ENCODE data around the gene TMEM39A. TPM values are rescaled to one million over a fixed set of nuclear protein-coding genes. Genes with fewer than 3 reads are reported as not detected.

Gene TMEM39A
- polyA plus RNA-seq, 3 donors = 9.6 to 12.2 (median 11.6) TPM

- no peak overlapping the region for H2AFZ ChIP-seq (ENCODE audit: insufficient read depth, low read depth, low read length, poor library complexity, severe bottlenecking)
- intact Hi-C loops (cut with micrococcal nuclease) = loop anchor here in 1 of 2 donors (5.0 kb wide), 1 partner anchor 36 kb away; no protein-coding TSS in a partner anchor
- H3K9me3 Mint-ChIP-seq = no peaks in the 10 kb centered on the region
- no peaks in the 10 kb centered on the region for H3K27me3 ChIP-seq (ENCODE audit: control insufficient read depth in 2 of 2, insufficient read depth in 2 of 2, low read length in 2 of 2)
- H3K4me3 ChIP-seq (replicated peaks in 1 of 3; ENCODE audit: low read depth in 2 of 3, low read length in 3 of 3) = no peak overlapping the region
- no peaks in the 10 kb centered on the region for H4K20me1 ChIP-seq (ENCODE audit: insufficient read depth, low read length)
- H3K27me3 Mint-ChIP-seq (ENCODE audit: low read depth in 3 of 3) = no peaks in the 10 kb centered on the region
- H3K36me3 Mint-ChIP-seq = peaks cover 62 to 71% of the 10 kb centered on the region in 2 donors
- no peak for DNase-seq
- H3K4me1 Mint-ChIP-seq = peaks cover 10% of the 10 kb centered on the region
- H3K4me3 Mint-ChIP-seq = peak overlapping the region in 1 of 2 donors; percentile 42
- H3K4me1 ChIP-seq (ENCODE audit: control insufficient read depth in 1 of 2, insufficient read depth in 2 of 2, low read length in 2 of 2) = no peaks in the 10 kb centered on the region
- no peaks in the 10 kb centered on the region for H3K9me3 ChIP-seq (replicated peaks in 1 of 2; ENCODE audit: control insufficient read depth in 1 of 2, insufficient read depth in 1 of 2, low read length in 2 of 2)
- H3K27ac Mint-ChIP-seq = peak overlapping the region in 2 of 7 donors; percentile 36 to 81
- 27% methylated on average over 3 of the region's 4 CpGs for WGBS (ENCODE audit: insufficient coverage)
- H3K9ac ChIP-seq (ENCODE audit: insufficient read depth, low read length, poor library complexity, severe bottlenecking) = no peak overlapping the region
- peak overlapping the region in 1 of 2 donors; percentile 26 for H3K27ac ChIP-seq (ENCODE audit: low read depth in 1 of 2, low read length in 2 of 2)
- TF ChIP-seq CTCF (IDR thresholded peaks at IDR 0.05) = no peak
- no peak overlapping the region for H3K4me2 ChIP-seq (replicated peaks; ENCODE audit: extremely low read depth, low read length, poor library complexity, severe bottlenecking)
- H3K79me2 ChIP-seq (ENCODE audit: insufficient read depth, low read length) = no peaks in the 10 kb centered on the region
- peaks cover 42 to 84% of the 10 kb centered on the region in 2 donors for H3K36me3 ChIP-seq (replicated peaks in 1 of 2; ENCODE audit: control insufficient read depth in 1 of 2, insufficient read depth in 2 of 2, low read length in 2 of 2)
Measured at GRCh38 chr3:119506631-119507030, 43.2 kb upstream of the TMEM39A start.

- H3K9me3 ChIP-seq (replicated peaks in 1 of 2; ENCODE audit: control insufficient read depth in 1 of 2, insufficient read depth in 1 of 2, low read length in 2 of 2) = no peaks in the 10 kb centered on the region
- H2AFZ ChIP-seq (ENCODE audit: insufficient read depth, low read depth, low read length, poor library complexity, severe bottlenecking) = no peak overlapping the region
- peaks cover 15 to 30% of the 10 kb centered on the region in 2 donors for H3K36me3 ChIP-seq (replicated peaks in 1 of 2; ENCODE audit: control insufficient read depth in 1 of 2, insufficient read depth in 2 of 2, low read length in 2 of 2)
- no peak overlapping the region for H3K9ac ChIP-seq (ENCODE audit: insufficient read depth, low read length, poor library complexity, severe bottlenecking)
- peaks cover 17 to 19% of the 10 kb centered on the region in 2 donors for H3K4me1 ChIP-seq (ENCODE audit: control insufficient read depth in 1 of 2, insufficient read depth in 2 of 2, low read length in 2 of 2)
- DNase-seq = no peak
- WGBS (ENCODE audit: insufficient coverage) = no CpG with 5 or more reads among the region's 2 CpGs
- no peaks in the 10 kb centered on the region for H4K20me1 ChIP-seq (ENCODE audit: insufficient read depth, low read length)
- no peak for TF ChIP-seq CTCF (IDR thresholded peaks at IDR 0.05)
- H3K4me3 Mint-ChIP-seq = no peak overlapping the region
- no peaks in the 10 kb centered on the region for H3K27me3 ChIP-seq (ENCODE audit: control insufficient read depth in 2 of 2, insufficient read depth in 2 of 2, low read length in 2 of 2)
- peaks cover 36% of the 10 kb centered on the region for H3K79me2 ChIP-seq (ENCODE audit: insufficient read depth, low read length)
- peaks cover 33% of the 10 kb centered on the region for H3K4me1 Mint-ChIP-seq
- peaks cover 0 to 3% (median 2%) of the 10 kb centered on the region in 3 donors for H3K27me3 Mint-ChIP-seq (ENCODE audit: low read depth in 3 of 3)
- no peak overlapping the region for H3K4me2 ChIP-seq (replicated peaks; ENCODE audit: extremely low read depth, low read length, poor library complexity, severe bottlenecking)
- peaks cover 20 to 25% of the 10 kb centered on the region in 2 donors for H3K36me3 Mint-ChIP-seq
- no peak overlapping the region for H3K27ac ChIP-seq (ENCODE audit: low read depth in 1 of 2, low read length in 2 of 2)
- intact Hi-C loops (cut with micrococcal nuclease) = no loop called here
- H3K9me3 Mint-ChIP-seq = no peaks in the 10 kb centered on the region
- peak overlapping the region in 1 of 7 donors; percentile 18 for H3K27ac Mint-ChIP-seq
- H3K4me3 ChIP-seq (replicated peaks in 1 of 3; ENCODE audit: low read depth in 2 of 3, low read length in 3 of 3) = no peak overlapping the region
Measured at GRCh38 chr3:119500901-119501300, 37.5 kb upstream of the TMEM39A start.

All from CD14-positive monocyte (primary cell).